ENCODE measurements around the gene DUSP1.

DUSP1 gene

DNA sequence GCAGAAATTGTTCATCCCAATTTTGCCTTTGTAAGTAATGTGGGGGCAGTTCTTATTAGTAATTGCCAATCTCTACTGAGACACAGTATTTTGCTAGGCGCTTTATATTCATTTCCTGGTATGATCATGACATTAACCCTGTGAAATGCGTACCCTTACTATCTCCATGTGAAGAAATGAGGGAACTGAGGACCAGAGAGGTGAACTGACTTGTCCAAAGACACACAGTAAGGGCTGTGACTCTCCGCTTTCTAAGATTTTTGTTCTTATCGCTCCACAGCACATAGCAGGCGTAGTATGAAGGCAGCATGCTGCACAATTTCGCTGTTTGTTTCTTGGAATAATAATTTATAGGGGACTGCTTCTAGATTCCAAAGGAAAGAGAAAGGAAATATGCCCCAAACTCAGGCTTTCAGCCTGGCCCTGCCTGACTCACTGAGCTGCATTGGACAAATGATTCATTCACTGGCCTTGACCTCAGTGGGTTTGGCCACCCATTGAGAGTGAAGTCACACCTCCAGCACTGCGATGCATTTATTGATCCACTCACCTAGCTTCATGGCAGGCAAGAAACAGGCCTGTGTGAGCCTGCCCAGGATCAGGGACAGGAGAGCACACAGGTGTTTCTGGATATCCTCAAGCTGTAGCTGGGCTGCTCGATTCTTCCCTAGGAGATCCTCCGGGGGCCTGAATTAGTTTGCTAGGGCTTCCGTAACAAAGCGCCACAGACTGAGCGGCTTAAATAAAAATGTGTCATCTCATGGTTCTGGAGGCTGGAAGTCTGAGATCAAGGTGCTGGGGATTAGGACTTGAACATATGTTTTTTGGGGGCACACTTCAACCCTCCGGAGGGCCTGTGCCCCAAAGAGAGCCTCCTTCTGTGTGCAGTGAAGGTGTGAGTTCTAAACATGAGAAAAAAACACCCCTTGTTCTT lies 7.2 kb upstream of the DUSP1 start:
- DNase-seq (ENCODE audit: low read depth) = peak; percentile 87

GRCh38 chr5:172776235-172776594 lies 5.2 kb upstream of the DUSP1 start:
- DNase-seq (ENCODE audit: low read depth) = no peak

GRCh38 chr5:172775326-172776234 lies 4.6 kb upstream of the DUSP1 start:
- peak; percentile 87 for DNase-seq (ENCODE audit: low read depth)

DNA sequence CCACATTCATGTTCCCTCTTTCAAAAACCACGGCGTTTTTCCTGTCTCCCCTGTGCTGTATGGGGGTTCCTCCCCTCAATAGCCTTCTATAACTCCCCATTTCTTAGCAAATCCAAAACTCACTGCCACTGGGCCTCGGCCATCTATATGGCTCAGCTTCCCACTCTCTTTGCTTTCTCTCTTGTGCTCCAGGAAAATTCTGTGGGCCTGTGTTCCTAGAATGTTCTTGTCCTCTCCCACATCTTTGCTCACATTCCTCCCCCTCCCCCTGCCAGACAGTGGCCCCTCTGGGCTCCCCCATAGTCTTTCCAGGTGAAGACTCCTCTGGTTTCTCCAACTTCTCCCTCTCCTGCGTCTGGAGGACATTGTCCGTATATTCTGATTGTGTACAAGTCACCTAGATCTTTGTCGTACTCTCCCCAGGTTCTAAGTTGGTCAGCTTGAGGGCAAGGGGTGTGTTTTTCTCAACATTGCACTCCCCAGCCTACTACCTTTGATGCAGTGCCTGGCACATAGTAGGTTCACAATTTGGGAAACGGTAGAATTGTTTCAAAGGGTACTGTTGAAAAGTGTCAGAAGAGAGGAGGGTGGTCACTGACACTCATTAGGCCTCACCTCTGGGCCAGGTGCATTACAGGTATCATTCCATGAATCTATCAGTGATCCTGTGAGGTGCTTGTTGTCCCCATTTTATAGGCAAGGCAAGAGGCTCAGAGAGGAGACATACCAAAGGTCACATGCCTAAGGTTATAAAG lies 3.7 kb upstream of the DUSP1 start:
- no peak for DNase-seq (ENCODE audit: low read depth)

DNA sequence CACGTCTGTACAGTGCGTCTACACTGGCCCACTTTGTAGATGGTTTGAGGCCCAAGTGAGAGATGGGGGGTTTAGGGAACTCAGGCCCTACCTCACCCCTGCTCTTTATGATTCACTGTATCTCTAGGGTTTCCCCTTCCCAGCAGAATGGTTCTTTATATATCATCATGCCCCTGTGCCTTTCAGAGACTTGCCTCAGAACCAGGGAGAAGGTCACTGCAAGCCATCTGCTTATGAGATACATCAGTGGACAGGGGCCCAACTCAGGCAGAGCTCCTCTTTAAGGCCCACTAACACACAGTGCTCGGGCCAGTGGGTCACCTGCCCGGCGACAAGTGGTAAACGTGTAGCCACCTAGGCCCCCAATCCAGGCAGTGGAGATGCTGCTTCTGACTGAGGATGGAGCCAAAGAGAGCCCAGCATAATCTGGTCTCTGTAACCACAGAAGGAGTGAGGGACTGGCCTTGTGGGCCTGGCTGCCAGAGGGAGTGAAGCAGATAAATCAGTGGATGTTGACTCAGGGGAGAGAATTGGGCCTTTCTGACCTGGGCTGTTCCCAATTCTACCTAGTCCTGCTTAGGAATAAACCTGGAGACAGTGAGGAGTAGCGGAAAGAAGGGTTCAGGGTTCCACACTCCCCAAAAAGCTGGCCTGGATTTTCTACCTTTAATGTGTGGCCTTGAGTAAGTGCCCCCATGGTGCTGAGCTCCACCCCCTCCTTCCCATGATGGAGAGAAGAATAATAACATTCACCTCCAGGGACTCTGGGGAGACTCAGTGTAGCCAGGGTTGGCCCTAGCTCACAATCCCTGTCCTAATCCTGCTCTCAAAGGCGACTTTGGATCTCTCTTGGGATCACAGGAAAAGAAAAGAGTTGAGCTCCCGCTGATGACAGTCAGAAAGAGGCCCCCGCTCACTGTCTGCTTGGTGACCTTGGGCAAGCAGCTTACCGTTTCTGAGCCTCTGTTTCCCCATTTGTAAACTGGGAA lies 2.8 kb upstream of the DUSP1 start:
- peak; percentile 66 for DNase-seq (ENCODE audit: low read depth)

GRCh38 chr5:172772112-172772906 lies 1.3 kb upstream of the DUSP1 start:
- DNase-seq (ENCODE audit: low read depth) = peak; percentile 96

DNA sequence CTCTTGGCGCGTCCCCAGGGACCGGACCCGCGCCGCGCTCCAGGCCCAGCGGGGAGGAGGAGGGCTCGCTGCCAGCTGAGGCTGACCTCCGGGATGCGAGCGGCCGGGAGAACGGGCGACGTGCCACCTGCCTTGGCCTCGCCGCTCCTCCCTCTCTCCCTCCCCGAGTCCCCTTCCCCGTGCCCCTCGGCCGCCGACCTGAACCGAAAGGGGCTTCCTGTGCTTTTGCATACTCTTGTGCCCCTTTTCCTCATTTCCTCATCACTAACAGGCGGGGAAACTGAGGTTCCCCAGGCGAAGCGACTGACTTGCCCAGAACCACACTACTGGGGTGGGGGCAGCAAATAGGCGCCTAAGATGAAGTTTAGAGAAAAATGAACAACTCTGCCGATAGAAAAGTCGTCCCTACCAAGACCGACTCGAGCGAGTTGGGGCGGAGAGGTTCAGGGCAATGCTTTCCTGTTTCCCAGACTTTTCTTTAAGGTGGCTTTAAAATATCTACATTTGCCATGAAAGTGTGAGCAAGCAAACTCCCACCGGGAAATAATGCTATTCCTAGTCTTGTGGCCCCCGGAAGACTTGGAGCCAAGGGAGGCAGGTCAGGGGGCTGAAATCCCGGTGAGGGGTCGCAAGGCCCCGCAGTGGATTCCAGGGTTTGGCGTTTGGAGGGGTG lies 580 bp upstream of the DUSP1 start:
- DNase-seq (ENCODE audit: low read depth) = peak; percentile 64

DNA sequence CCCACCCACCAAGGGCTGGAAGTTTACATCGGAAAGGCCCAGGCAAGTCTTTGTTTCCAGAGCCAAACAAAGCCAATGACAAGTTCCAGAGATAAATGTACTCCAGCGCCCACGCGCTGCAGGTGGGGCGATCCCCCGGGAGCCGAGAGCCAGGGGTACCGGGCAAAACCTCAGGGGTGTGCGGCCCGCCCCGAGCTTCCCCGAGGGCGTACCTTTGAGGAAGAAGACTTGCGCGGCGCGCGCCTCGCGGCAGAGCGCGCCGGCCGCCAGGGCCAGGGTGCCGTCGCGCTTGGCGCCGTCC lies 671 bp downstream of the DUSP1 start:
- DNase-seq (ENCODE audit: low read depth) = no peak

- peak; percentile 54 for DNase-seq (ENCODE audit: low read depth)
Observed at GRCh38 chr5:172769616-172770373, 1.2 kb downstream of the DUSP1 start.

DNA sequence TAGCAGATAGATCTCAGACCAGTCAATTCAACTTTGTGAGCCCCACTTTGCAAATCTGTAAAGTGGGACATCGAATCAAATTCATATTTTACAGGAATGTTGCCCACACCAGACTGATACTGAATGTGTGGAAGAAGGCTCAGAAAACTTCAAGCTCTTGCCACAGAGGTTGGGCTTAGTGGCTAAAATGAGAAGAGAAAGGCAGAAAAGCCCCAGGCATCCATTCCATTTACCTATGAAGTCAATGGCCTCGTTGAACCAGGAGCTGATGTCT lies 1.7 kb downstream of the DUSP1 start:
- DNase-seq (ENCODE audit: low read depth) = no peak

DNA sequence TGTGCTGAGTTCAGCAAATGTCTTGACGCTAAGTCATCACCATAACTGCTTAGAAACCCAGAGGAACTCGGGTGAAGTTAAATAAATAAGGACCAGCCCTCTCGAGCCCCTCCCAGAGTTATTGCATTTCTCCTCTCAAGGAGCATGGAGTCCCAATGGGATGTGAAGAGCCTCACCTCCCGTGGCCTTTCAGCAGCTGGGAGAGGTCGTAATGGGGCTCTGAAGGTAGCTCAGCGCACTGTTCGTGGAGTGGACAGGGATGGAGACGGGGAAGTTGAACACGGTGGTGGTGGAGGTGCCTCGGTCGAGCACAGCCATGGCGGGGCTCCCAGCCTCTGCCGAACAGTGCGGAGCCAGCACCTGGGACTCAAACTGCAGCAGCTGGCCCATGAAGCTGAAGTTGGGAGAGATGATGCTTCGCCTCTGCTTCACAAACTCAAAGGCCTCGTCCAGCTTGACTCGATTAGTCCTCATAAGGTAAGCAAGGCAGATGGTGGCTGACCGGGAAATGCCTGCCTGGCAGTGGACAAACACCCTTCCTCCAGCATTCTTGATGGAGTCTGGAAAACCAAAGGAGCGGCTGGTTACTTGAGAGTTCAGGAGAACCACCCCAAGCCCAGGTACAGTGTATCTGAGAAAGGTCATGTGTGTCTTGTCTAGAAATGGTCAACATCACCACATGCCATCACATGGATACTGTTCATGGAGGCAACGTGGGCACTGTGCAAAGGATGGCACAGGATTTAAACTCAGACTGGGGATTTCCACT lies 2.2 kb downstream of the DUSP1 start:
- DNase-seq (ENCODE audit: low read depth) = peak; percentile 80

- no peak for DNase-seq (ENCODE audit: low read depth)
Observed at GRCh38 chr5:172768098-172768572, 2.9 kb downstream of the DUSP1 start.

- peak; percentile 89 for DNase-seq (ENCODE audit: low read depth)
Observed at GRCh38 chr5:172766287-172767108, 4.5 kb downstream of the DUSP1 start.

- DNase-seq (ENCODE audit: low read depth) = no peak
Observed at GRCh38 chr5:172765766-172766286, 5.2 kb downstream of the DUSP1 start.

GRCh38 chr5:172764861-172765765 lies 5.9 kb downstream of the DUSP1 start:
- peak; percentile 100 for DNase-seq (ENCODE audit: low read depth)

DNA sequence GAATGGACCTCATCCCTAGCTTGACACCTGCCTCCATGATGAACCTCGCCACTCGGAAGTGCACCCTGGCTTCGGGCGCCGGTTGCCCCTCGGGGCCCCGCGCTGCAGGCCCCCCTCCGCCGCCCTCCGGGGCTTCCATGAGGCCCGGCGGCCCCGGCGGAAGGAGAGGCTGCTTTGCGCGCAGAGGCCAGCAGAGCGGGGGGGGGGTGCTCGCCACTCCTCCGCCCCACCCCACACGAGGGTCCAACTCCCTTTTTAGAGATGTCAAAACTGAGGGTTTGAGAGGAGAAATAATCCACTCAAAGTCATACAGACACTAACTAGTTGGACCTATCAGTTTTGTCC lies 7.9 kb downstream of the DUSP1 start:
- DNase-seq (ENCODE audit: low read depth) = no peak

Measured in EH (cell line).